Measurements from ENCODE around the gene TBX1. TPM values are rescaled to one million over a fixed set of nuclear protein-coding genes. Genes with fewer than 3 reads are reported as not detected.

TBX1 gene
- total RNA-seq, 1 donor from 2014 or later = 6.8 TPM

DNA sequence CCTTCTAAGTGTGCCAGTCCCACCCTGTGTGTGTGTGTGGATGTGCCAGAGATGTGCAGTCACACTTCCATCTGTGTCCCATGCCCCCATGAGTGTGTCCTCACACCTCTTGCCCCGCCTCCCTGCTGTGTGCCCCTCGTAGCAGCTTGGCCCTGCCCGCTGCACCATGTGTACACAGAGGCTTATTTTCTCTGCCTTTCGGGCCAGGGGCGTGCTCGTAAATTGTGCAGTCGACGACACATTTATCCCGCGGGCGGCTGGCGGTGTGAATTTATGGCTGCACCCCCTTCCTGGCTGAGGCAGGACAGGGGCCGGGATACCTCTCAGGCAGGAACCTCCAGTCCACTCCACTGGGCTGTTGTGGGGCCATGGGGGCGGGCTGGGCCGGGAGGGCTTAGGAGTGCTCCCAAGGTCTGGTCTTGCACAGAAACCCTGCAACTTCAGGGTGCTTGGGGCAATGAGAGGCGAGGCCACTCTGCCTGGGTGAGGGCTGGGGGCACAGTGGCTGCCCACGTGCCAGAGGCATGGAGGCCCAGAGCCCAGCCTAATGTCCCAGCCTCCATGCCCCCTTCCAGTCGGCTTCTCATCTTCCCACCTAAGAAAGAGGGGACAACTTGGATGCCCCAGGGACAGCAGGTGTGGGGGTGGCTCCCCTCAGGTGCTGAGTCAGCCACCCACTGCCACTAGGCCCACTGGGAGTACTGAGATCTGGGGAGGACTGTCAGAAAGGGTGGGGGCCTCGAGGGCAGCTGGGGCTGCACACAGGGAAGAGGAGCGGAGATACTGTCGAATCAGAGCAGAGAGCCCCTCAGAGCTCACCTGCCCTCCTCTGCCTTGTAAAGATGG is 24.7 kb upstream of the TBX1 start:
- H3K4me2 ChIP-seq (ENCODE audit: low read length) = no peak overlapping the region
- no peaks in the 10 kb centered on the region for H3K36me3 ChIP-seq (ENCODE audit: insufficient read depth, low read length)
- DNase-seq (ENCODE audit: low read depth) (no peak), FAIRE-seq (no peak)
- TF ChIP-seq EZH2 (IDR thresholded peaks at IDR 0.05; ENCODE audit: insufficient read depth, low read length) = no peak
- TF ChIP-seq, protein P1, sequence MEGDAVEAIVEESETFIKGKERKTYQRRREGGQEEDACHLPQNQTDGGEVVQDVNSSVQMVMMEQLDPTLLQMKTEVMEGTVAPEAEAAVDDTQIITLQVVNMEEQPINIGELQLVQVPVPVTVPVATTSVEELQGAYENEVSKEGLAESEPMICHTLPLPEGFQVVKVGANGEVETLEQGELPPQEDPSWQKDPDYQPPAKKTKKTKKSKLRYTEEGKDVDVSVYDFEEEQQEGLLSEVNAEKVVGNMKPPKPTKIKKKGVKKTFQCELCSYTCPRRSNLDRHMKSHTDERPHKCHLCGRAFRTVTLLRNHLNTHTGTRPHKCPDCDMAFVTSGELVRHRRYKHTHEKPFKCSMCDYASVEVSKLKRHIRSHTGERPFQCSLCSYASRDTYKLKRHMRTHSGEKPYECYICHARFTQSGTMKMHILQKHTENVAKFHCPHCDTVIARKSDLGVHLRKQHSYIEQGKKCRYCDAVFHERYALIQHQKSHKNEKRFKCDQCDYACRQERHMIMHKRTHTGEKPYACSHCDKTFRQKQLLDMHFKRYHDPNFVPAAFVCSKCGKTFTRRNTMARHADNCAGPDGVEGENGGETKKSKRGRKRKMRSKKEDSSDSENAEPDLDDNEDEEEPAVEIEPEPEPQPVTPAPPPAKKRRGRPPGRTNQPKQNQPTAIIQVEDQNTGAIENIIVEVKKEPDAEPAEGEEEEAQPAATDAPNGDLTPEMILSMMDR (IDR thresholded peaks at IDR 0.05; ENCODE audit: insufficient read depth, low read depth, low read length) = no peak
- no peaks in the 10 kb centered on the region for H3K79me2 ChIP-seq (ENCODE audit: insufficient read depth, low read length)
- Mint-ChIP-seq H3K4me3 (ENCODE audit: unreplicated experiment) (no peak overlapping the region), H3K9me3 (ENCODE audit: unreplicated experiment) (no peaks in the 10 kb centered on the region), H3K36me3 (ENCODE audit: low read depth, unreplicated experiment) (no peaks in the 10 kb centered on the region), H3K27me3 (ENCODE audit: low read depth, unreplicated experiment) (peaks cover 33% of the 10 kb centered on the region), H3K4me1 (ENCODE audit: low read depth, unreplicated experiment) (no peaks in the 10 kb centered on the region), H3K27ac (ENCODE audit: unreplicated experiment) (no peak overlapping the region)
- no peaks in the 10 kb centered on the region for H3K9me3 ChIP-seq (ENCODE audit: insufficient read depth, low read depth, low read length)
- no peaks in the 10 kb centered on the region for H3K4me1 ChIP-seq (ENCODE audit: insufficient read depth, low read length)
- no peak overlapping the region for H3K27ac ChIP-seq (ENCODE audit: low read depth, low read length)
- no peak overlapping the region for H3K4me3 ChIP-seq (ENCODE audit: insufficient read depth, low read depth, low read length)
- H2AFZ ChIP-seq (ENCODE audit: low read depth, low read length) = no peak overlapping the region
- no peak overlapping the region for H3K9ac ChIP-seq (ENCODE audit: low read length)
- no peaks in the 10 kb centered on the region for H4K20me1 ChIP-seq (ENCODE audit: insufficient read depth, low read length)
- no peaks in the 10 kb centered on the region for H3K27me3 ChIP-seq (ENCODE audit: insufficient read depth, low read length)

DNA sequence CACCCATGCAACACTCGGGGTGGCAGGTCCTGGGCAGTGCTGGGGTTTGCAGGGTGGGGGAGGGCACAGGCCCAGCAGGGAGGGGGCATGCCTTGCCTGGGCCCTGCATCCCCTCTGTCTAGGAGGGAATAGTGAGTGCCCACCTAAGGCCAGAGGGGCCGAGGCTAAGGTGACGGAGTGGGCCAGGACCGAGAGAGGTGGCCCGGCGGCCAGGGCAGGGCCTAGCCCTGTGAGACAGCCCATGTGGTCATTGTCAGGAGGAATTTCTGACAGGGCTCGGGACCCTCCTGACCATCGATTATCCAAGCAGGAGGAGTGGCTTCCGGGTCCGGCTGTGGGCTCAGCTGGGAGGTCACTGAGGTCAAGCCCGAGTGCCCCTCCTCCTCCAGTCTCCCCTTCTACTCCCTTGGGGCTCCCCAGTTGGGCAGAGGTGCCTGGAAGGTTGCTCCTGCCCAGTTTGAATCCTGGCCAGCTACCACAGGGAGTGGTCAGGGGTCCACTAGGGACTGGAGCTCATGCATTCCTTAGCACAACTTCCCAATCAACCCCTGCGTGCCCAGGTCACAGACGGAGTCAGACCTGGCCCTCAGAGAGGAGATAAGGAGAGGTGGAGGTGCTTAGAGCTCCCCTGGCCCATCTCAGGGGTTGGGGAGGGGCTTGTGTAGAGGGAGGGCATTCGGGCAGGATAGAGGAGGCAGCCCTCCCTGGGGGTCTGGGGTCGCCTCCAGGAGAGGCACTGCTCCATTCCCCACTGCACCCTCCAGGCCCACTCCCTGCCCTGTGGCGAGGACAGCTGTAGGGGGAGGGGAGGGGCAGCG is 22.5 kb upstream of the TBX1 start:
- Histone ChIP-seq H3K9ac (ENCODE audit: low read length) (no peak overlapping the region), H3K27ac (ENCODE audit: low read depth, low read length) (no peak overlapping the region), H3K4me3 (ENCODE audit: insufficient read depth, low read depth, low read length) (no peak overlapping the region), H3K36me3 (ENCODE audit: insufficient read depth, low read length) (no peaks in the 10 kb centered on the region), H3K9me3 (ENCODE audit: insufficient read depth, low read depth, low read length) (no peaks in the 10 kb centered on the region), H3K4me2 (ENCODE audit: low read length) (no peak overlapping the region), H3K27me3 (ENCODE audit: insufficient read depth, low read length) (no peaks in the 10 kb centered on the region), H2AFZ (ENCODE audit: low read depth, low read length) (no peak overlapping the region), H3K4me1 (ENCODE audit: insufficient read depth, low read length) (no peaks in the 10 kb centered on the region), H3K79me2 (ENCODE audit: insufficient read depth, low read length) (no peaks in the 10 kb centered on the region), H4K20me1 (ENCODE audit: insufficient read depth, low read length) (no peaks in the 10 kb centered on the region)
- no peak for DNase-seq (ENCODE audit: low read depth)
- Mint-ChIP-seq H3K36me3 (ENCODE audit: low read depth, unreplicated experiment) (no peaks in the 10 kb centered on the region), H3K4me1 (ENCODE audit: low read depth, unreplicated experiment) (no peaks in the 10 kb centered on the region), H3K4me3 (ENCODE audit: unreplicated experiment) (no peak overlapping the region), H3K9me3 (ENCODE audit: unreplicated experiment) (no peaks in the 10 kb centered on the region), H3K27me3 (ENCODE audit: low read depth, unreplicated experiment) (peaks cover 33% of the 10 kb centered on the region), H3K27ac (ENCODE audit: unreplicated experiment) (no peak overlapping the region)
- TF ChIP-seq EZH2 (IDR thresholded peaks at IDR 0.05; ENCODE audit: insufficient read depth, low read length) = no peak
- TF ChIP-seq, protein P1 (IDR thresholded peaks at IDR 0.05; ENCODE audit: insufficient read depth, low read depth, low read length) = no peak
- FAIRE-seq = no peak

All from astrocyte (in vitro differentiated cells and primary cell).